GM18505 (cell line): ENCODE measurements around the gene C2CD2.

Experiments
- ATAC-seq: cut with Tn5 transposase; IDR thresholded peaks from one replicate; pipeline ENCODE4 v1.9.1; 2021; ENCODE audit not compliant: unreplicated experiment
- POLR2A ChIP-seq: IDR thresholded peaks from 4 replicates; pipeline ENCODE4 v1.6.1; 2011; ENCODE audit warnings: borderline replicate concordance; ENCODE audit not compliant: insufficient read depth, insufficient read length; ENCODE audit errors: extremely low read depth

Gene C2CD2

GRCh38 chr21:41948078-41948895, 5.5 kb downstream of the C2CD2 start:
- ATAC-seq: no peak
- TF ChIP-seq POLR2A: no peak

GRCh38 chr21:41945982-41946381, 7.8 kb downstream of the C2CD2 start:
- no peak for TF ChIP-seq POLR2A
- ATAC-seq: no peak

- no peak for ATAC-seq
Measured at GRCh38 chr21:41943851-41944250, 10.0 kb downstream of the C2CD2 start.

GRCh38 chr21:41942457-41942856, 11.4 kb downstream of the C2CD2 start:
- TF ChIP-seq POLR2A: no peak
- no peak for ATAC-seq

More at GRCh38 chr21:41943851-41944250, 10.0 kb downstream of the C2CD2 start:
- no peak for TF ChIP-seq POLR2A

- no peak for ATAC-seq
Measured at GRCh38 chr21:41941941-41942340, 11.9 kb downstream of the C2CD2 start.

GRCh38 chr21:41940431-41940830, 13.4 kb downstream of the C2CD2 start:
- TF ChIP-seq POLR2A: no peak
- no peak for ATAC-seq

More at GRCh38 chr21:41941941-41942340, 11.9 kb downstream of the C2CD2 start:
- TF ChIP-seq POLR2A: no peak

GRCh38 chr21:41939391-41939790, 14.4 kb downstream of the C2CD2 start:
- ATAC-seq: no peak
- TF ChIP-seq POLR2A: no peak

- TF ChIP-seq POLR2A: no peak
- ATAC-seq: no peak
Measured at GRCh38 chr21:41933313-41934079, 20.3 kb downstream of the C2CD2 start.

GRCh38 chr21:41932576-41933312, 21.1 kb downstream of the C2CD2 start:
- TF ChIP-seq POLR2A: no peak
- no peak for ATAC-seq

GRCh38 chr21:41932191-41932575, 21.6 kb downstream of the C2CD2 start:
- ATAC-seq: no peak
- TF ChIP-seq POLR2A: no peak

- no peak for ATAC-seq
- no peak for TF ChIP-seq POLR2A
Measured at GRCh38 chr21:41931041-41931451, 22.8 kb downstream of the C2CD2 start.

GRCh38 chr21:41929248-41929647, 24.6 kb downstream of the C2CD2 start:
- no peak for ATAC-seq
- TF ChIP-seq POLR2A: no peak

- no peak for TF ChIP-seq POLR2A
- peak; percentile 43 for ATAC-seq
Measured at GRCh38 chr21:41928621-41929220, 25.1 kb downstream of the C2CD2 start.

- no peak for ATAC-seq
- TF ChIP-seq POLR2A: peak; percentile 50
Measured at GRCh38 chr21:41927727-41928409, 25.9 kb downstream of the C2CD2 start.
